ENCODE data around the gene OR51A7.
A peak's percentile ranks its signal among the peaks of the same experiment; 100 is the strongest.
"Not testable (repeated sequence)": the region's sequence is repeated elsewhere in the genome, so short reads cannot be mapped to it uniquely, and the experiment has no call there.

Gene OR51A7

GRCh38 chr11:4903484-4903883 is at the start of gene OR51A7:
TSS of gene OR51A7 (plus strand) at chr11:4903783. CDS start at chr11:4907370, 3,587 bp downstream.
- DNase-seq (ENCODE audit: low read depth, low spot score): no peak
- in situ Hi-C loops (cut with HindIII; ENCODE audit: low sequenced_read_pairs): no loop called here
- H3K4me3 ChIP-seq (ENCODE audit: low read depth, low read length): no peak within 1 kb of the TSS
- no peak for TF ChIP-seq CTCF (IDR thresholded peaks at IDR 0.05; ENCODE audit: low read depth, low read length)

GRCh38 chr11:4854286-4854685 is 49.3 kb upstream of the OR51A7 start:
- DNase-seq (ENCODE audit: low read depth, low spot score); H3K4me3 ChIP-seq (ENCODE audit: low read depth, low read length); in situ Hi-C loops (cut with HindIII; ENCODE audit: low sequenced_read_pairs): not testable (repeated sequence)

GRCh38 chr11:4862447-4863236 is 40.9 kb upstream of the OR51A7 start:
- no peak for TF ChIP-seq CTCF (IDR thresholded peaks at IDR 0.05; ENCODE audit: low read depth, low read length)
- no peak for DNase-seq (ENCODE audit: low read depth, low spot score)
- no peak overlapping the region for H3K4me3 ChIP-seq (ENCODE audit: low read depth, low read length)
- in situ Hi-C loops (cut with HindIII; ENCODE audit: low sequenced_read_pairs): no loop called here

- DNase-seq (ENCODE audit: low read depth, low spot score): no peak
- in situ Hi-C loops (cut with HindIII; ENCODE audit: low sequenced_read_pairs): no loop called here
- H3K4me3 ChIP-seq (ENCODE audit: low read depth, low read length): no peak overlapping the region
- no peak for TF ChIP-seq CTCF (IDR thresholded peaks at IDR 0.05; ENCODE audit: low read depth, low read length)
Observed at GRCh38 chr11:4863876-4864275, 39.7 kb upstream of the OR51A7 start.

GRCh38 chr11:4865855-4866254 is 37.7 kb upstream of the OR51A7 start:
- no peak for DNase-seq (ENCODE audit: low read depth, low spot score)
- H3K4me3 ChIP-seq (ENCODE audit: low read depth, low read length): no peak overlapping the region
- no peak for TF ChIP-seq CTCF (IDR thresholded peaks at IDR 0.05; ENCODE audit: low read depth, low read length)
- in situ Hi-C loops (cut with HindIII; ENCODE audit: low sequenced_read_pairs): no loop called here

GRCh38 chr11:4881188-4881587 is 22.4 kb upstream of the OR51A7 start:
- no peak overlapping the region for H3K4me3 ChIP-seq (ENCODE audit: low read depth, low read length)
- no peak for TF ChIP-seq CTCF (IDR thresholded peaks at IDR 0.05; ENCODE audit: low read depth, low read length)
- DNase-seq (ENCODE audit: low read depth, low spot score): no peak
- in situ Hi-C loops (cut with HindIII; ENCODE audit: low sequenced_read_pairs): no loop called here

- H3K4me3 ChIP-seq (ENCODE audit: low read depth, low read length): no peak within 1 kb of the TSS
- TF ChIP-seq CTCF (IDR thresholded peaks at IDR 0.05; ENCODE audit: low read depth, low read length): no peak
- in situ Hi-C loops (cut with HindIII; ENCODE audit: low sequenced_read_pairs): no loop called here
- peak; percentile 71 for DNase-seq (ENCODE audit: low read depth, low spot score)
Observed at GRCh38 chr11:4881860-4882500, 21.6 kb upstream of the OR51A7 start, which contains the start of gene OR51T1. TSS of gene OR51T1 (plus strand) at chr11:4881900. CDS start at chr11:4881900, 0 bp downstream.
